Astrocyte (in vitro differentiated cells and primary cell): ENCODE measurements around the gene KCNN4. TPM values are rescaled to one million over a fixed set of nuclear protein-coding genes. Genes with fewer than 3 reads are reported as not detected.
A peak's percentile ranks its signal among the peaks of the same experiment; 100 is the strongest.

Experiments used
- DNase-seq: peaks from one replicate; pipeline ENCODE4 v3.0.0-alpha.2; 2010; ENCODE audit warnings: low read depth
- FAIRE-seq: peaks from 2 replicates; lab custom pipeline; 2011; peaks lifted over from hg19 to GRCh38; lab: Jason Lieb, UNC
- H2AFZ ChIP-seq: 2 replicates; pipeline ENCODE4 v1.6.0; 2012; ENCODE audit warnings: low read depth, low read length, inconsistent platforms
- H3K27ac ChIP-seq: 2 replicates; pipeline ENCODE4 v1.5.1; 2011; ENCODE audit warnings: low read depth, low read length, inconsistent platforms
- H3K27me3 ChIP-seq: 2 replicates; pipeline ENCODE4 v1.6.0; 2011; ENCODE audit warnings: low read length, inconsistent platforms; ENCODE audit not compliant: insufficient read depth
- H3K36me3 ChIP-seq: 2 replicates; pipeline ENCODE4 v1.5.1; 2011; ENCODE audit warnings: low read length, inconsistent platforms; ENCODE audit not compliant: insufficient read depth
- H3K4me1 ChIP-seq: 2 replicates; pipeline ENCODE4 v1.5.1; 2011; ENCODE audit warnings: low read length, inconsistent platforms; ENCODE audit not compliant: insufficient read depth
- H3K4me2 ChIP-seq: 2 replicates; pipeline ENCODE4 v1.6.0; 2012; ENCODE audit warnings: low read length, inconsistent platforms
- H3K4me3 ChIP-seq: 2 replicates; pipeline ENCODE4 v1.5.1; 2011; ENCODE audit warnings: low read depth, mild to moderate bottlenecking, low read length, inconsistent platforms; ENCODE audit not compliant: insufficient read depth
- H3K79me2 ChIP-seq: 2 replicates; pipeline ENCODE4 v1.6.0; 2012; ENCODE audit warnings: mild to moderate bottlenecking, low read length, inconsistent platforms; ENCODE audit not compliant: insufficient read depth
- H3K9ac ChIP-seq: 2 replicates; pipeline ENCODE4 v1.6.0; 2012; ENCODE audit warnings: mild to moderate bottlenecking, low read length, inconsistent platforms
- H3K9me3 ChIP-seq: 2 replicates; pipeline ENCODE4 v1.5.1; 2012; ENCODE audit warnings: low read depth, mild to moderate bottlenecking, low read length, inconsistent platforms; ENCODE audit not compliant: insufficient read depth
- H4K20me1 ChIP-seq: 2 replicates; pipeline ENCODE4 v1.6.0; 2012; ENCODE audit warnings: low read length, inconsistent platforms; ENCODE audit not compliant: insufficient read depth
- H3K27ac Mint-ChIP-seq: one replicate; pipeline ENCODE4 v1.8.0; 2021; ENCODE audit warnings: mild to moderate bottlenecking, mixed read lengths; ENCODE audit not compliant: unreplicated experiment
- H3K27me3 Mint-ChIP-seq: one replicate; pipeline ENCODE4 v1.8.0; 2021; ENCODE audit warnings: low read depth, mixed read lengths; ENCODE audit not compliant: unreplicated experiment
- H3K36me3 Mint-ChIP-seq: one replicate; pipeline ENCODE4 v1.8.0; 2021; ENCODE audit warnings: low read depth, mixed read lengths; ENCODE audit not compliant: unreplicated experiment
- H3K4me1 Mint-ChIP-seq: one replicate; pipeline ENCODE4 v1.8.0; 2021; ENCODE audit warnings: low read depth, mixed read lengths; ENCODE audit not compliant: unreplicated experiment
- H3K4me3 Mint-ChIP-seq: one replicate; pipeline ENCODE4 v1.8.0; 2021; ENCODE audit warnings: mild to moderate bottlenecking, moderate library complexity, mixed read lengths; ENCODE audit not compliant: unreplicated experiment
- H3K9me3 Mint-ChIP-seq: one replicate; pipeline ENCODE4 v1.8.0; 2021; ENCODE audit warnings: mild to moderate bottlenecking, mixed read lengths; ENCODE audit not compliant: unreplicated experiment
- EZH2 ChIP-seq: IDR thresholded peaks from 2 replicates; pipeline ENCODE4 v1.6.1; 2012; ENCODE audit warnings: mild to moderate bottlenecking, low read length, inconsistent platforms; ENCODE audit not compliant: insufficient read depth
- total RNA-seq: library from RNA; stranded (reverse); gene quantifications from 2 replicates; pipeline ENCODE4 v1.2.1, GENCODE V29; 2021
- TF ChIP-seq, protein P1 (sequence below): IDR thresholded peaks from 2 replicates; pipeline ENCODE4 v1.5.1; 2011; ENCODE audit warnings: low read depth, mild to moderate bottlenecking, inconsistent platforms, low read length, moderate library complexity; ENCODE audit not compliant: insufficient read depth

Gene KCNN4
- total RNA-seq, 1 donor from 2014 or later: 3.6 TPM

- H3K4me1 ChIP-seq: no peaks in the 10 kb centered on the region
- H3K4me1 Mint-ChIP-seq: no peaks in the 10 kb centered on the region
- no peaks in the 10 kb centered on the region for H3K9me3 ChIP-seq
- H3K9ac ChIP-seq: no peak overlapping the region
- no peak overlapping the region for H3K4me3 Mint-ChIP-seq
- H4K20me1 ChIP-seq: no peaks in the 10 kb centered on the region
- H2AFZ ChIP-seq: no peak overlapping the region
- no peaks in the 10 kb centered on the region for H3K36me3 Mint-ChIP-seq
- DNase-seq: no peak
- H3K9me3 Mint-ChIP-seq: no peaks in the 10 kb centered on the region
- H3K36me3 ChIP-seq: no peaks in the 10 kb centered on the region
- no peak for TF ChIP-seq EZH2
- TF ChIP-seq, protein P1, sequence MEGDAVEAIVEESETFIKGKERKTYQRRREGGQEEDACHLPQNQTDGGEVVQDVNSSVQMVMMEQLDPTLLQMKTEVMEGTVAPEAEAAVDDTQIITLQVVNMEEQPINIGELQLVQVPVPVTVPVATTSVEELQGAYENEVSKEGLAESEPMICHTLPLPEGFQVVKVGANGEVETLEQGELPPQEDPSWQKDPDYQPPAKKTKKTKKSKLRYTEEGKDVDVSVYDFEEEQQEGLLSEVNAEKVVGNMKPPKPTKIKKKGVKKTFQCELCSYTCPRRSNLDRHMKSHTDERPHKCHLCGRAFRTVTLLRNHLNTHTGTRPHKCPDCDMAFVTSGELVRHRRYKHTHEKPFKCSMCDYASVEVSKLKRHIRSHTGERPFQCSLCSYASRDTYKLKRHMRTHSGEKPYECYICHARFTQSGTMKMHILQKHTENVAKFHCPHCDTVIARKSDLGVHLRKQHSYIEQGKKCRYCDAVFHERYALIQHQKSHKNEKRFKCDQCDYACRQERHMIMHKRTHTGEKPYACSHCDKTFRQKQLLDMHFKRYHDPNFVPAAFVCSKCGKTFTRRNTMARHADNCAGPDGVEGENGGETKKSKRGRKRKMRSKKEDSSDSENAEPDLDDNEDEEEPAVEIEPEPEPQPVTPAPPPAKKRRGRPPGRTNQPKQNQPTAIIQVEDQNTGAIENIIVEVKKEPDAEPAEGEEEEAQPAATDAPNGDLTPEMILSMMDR: no peak
- H3K4me2 ChIP-seq: no peak overlapping the region
- H3K4me3 ChIP-seq: no peak overlapping the region
- no peaks in the 10 kb centered on the region for H3K79me2 ChIP-seq
- H3K27me3 ChIP-seq: peaks cover 2% of the 10 kb centered on the region
- no peak overlapping the region for H3K27ac Mint-ChIP-seq
- FAIRE-seq: no peak
- no peak overlapping the region for H3K27ac ChIP-seq
- peaks cover 31% of the 10 kb centered on the region for H3K27me3 Mint-ChIP-seq
Observed at GRCh38 chr19:43811837-43812236, 31.1 kb upstream of the KCNN4 start.

DNA sequence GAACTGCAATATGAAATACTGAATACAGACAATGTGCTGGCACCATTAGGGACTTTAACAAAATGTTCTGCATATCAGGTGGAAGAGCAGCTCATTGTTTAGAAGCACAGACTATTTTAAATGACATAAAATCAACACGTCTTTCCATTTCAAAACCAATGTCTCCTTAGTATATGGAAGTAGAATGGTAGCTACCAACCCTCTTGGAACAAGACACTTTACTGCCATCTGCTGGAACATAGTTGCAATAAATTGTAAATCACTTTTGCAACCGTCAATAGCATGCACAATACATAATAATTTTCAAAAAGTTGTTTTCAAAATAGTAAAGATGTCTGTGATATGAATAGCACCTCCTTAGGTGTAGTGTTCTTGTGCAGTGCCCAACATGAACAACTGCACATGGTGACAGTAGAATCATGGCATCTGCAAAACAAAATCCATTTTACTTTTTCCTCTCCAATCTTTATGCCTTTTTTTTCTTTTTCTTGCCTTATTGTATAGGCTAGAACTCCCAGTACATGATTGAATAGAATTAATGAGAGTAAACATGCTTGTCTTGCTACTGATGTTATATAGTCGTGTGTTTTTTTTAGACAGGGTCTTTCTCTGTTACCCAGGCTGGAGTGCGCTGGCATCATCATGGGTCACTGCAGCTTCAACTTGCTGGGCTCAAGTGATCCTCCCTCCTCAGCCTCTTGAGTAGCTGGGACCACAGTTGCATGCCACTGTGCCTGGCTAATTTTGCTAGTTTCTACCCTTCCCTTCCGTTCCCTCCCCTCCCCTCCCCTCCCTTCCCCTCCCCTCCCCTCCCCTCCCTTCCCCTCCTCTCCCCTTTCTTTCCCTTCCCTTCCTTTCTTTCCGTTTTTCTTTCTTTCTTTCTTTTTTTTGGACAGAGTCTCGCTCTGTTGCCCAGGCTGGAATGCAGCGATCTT lies 29.3 kb upstream of the KCNN4 start:
- no peaks in the 10 kb centered on the region for H3K36me3 Mint-ChIP-seq
- peak; percentile 84 for FAIRE-seq

More for the DNA sequence above, 29.3 kb upstream of the KCNN4 start:
- H2AFZ ChIP-seq: no peak overlapping the region
- H3K27ac ChIP-seq: no peak overlapping the region
- H3K9me3 ChIP-seq: no peaks in the 10 kb centered on the region
- peak; percentile 48 for DNase-seq
- Mint-ChIP-seq H3K4me1 (no peaks in the 10 kb centered on the region), H3K27me3 (peaks cover 29% of the 10 kb centered on the region), H3K4me3 (no peak overlapping the region), H3K27ac (no peak overlapping the region), H3K9me3 (no peaks in the 10 kb centered on the region)
- H3K9ac ChIP-seq: no peak overlapping the region
- H3K79me2 ChIP-seq: no peaks in the 10 kb centered on the region
- no peaks in the 10 kb centered on the region for H4K20me1 ChIP-seq
- H3K4me3 ChIP-seq: no peak overlapping the region
- H3K36me3 ChIP-seq: no peaks in the 10 kb centered on the region
- no peak overlapping the region for H3K4me2 ChIP-seq
- no peaks in the 10 kb centered on the region for H3K4me1 ChIP-seq
- TF ChIP-seq, protein P1: peak; percentile 67
- TF ChIP-seq EZH2: no peak
- H3K27me3 ChIP-seq: peaks cover 2% of the 10 kb centered on the region
